HG02884 (cell line): ENCODE measurements around the gene GPR176.
A peak's percentile ranks its signal among the peaks of the same experiment; 100 is the strongest.
"Not testable (repeated sequence)": the region's sequence is repeated elsewhere in the genome, so short reads cannot be mapped to it uniquely, and the experiment has no call there.

Experiments
- ATAC-seq: cut with Tn5 transposase; IDR thresholded peaks from one replicate; pipeline ENCODE4 v1.9.1; 2021; ENCODE audit warnings: mild to moderate bottlenecking, moderate library complexity; ENCODE audit not compliant: unreplicated experiment

Gene GPR176

GRCh38 chr15:39893051-39893450, 27.0 kb downstream of the GPR176 start:
- ATAC-seq, result not testable (repeated sequence)

- ATAC-seq, result no peak
Measured at GRCh38 chr15:39892418-39892817, 27.6 kb downstream of the GPR176 start.

GRCh38 chr15:39890621-39891020, 29.4 kb downstream of the GPR176 start:
- ATAC-seq, result no peak

- no peak for ATAC-seq
Measured at GRCh38 chr15:39889601-39890000, 30.5 kb downstream of the GPR176 start.

- no peak for ATAC-seq
Measured at GRCh38 chr15:39888809-39889208, 31.3 kb downstream of the GPR176 start.

GRCh38 chr15:39888243-39888642, 31.8 kb downstream of the GPR176 start:
- ATAC-seq, result no peak

GRCh38 chr15:39887832-39888231, 32.2 kb downstream of the GPR176 start:
- no peak for ATAC-seq

GRCh38 chr15:39887211-39887610, 32.9 kb downstream of the GPR176 start:
- ATAC-seq, result no peak

- ATAC-seq, result no peak
Measured at GRCh38 chr15:39886418-39886817, 33.6 kb downstream of the GPR176 start.

- no peak for ATAC-seq
Measured at GRCh38 chr15:39885099-39885777, 34.8 kb downstream of the GPR176 start.

- ATAC-seq, result no peak
Measured at GRCh38 chr15:39884351-39884750, 35.7 kb downstream of the GPR176 start.

- no peak for ATAC-seq
Measured at GRCh38 chr15:39882602-39883001, 37.5 kb downstream of the GPR176 start.

- ATAC-seq, result no peak
Measured at GRCh38 chr15:39881790-39882189, 38.3 kb downstream of the GPR176 start.

- no peak for ATAC-seq
Measured at GRCh38 chr15:39880718-39881387, 39.2 kb downstream of the GPR176 start.

- no peak for ATAC-seq
Measured at GRCh38 chr15:39878406-39878785, 41.7 kb downstream of the GPR176 start.

- ATAC-seq, result no peak
Measured at GRCh38 chr15:39874890-39875549, 45.0 kb downstream of the GPR176 start.

- ATAC-seq, result peak; percentile 74
Measured at GRCh38 chr15:39873978-39874377, 46.1 kb downstream of the GPR176 start.

GRCh38 chr15:39870537-39870936, 49.5 kb downstream of the GPR176 start:
- no peak for ATAC-seq

- no peak for ATAC-seq
Measured at GRCh38 chr15:39869858-39870515, 50.1 kb downstream of the GPR176 start.

- no peak for ATAC-seq
Measured at GRCh38 chr15:39869254-39869653, 50.8 kb downstream of the GPR176 start.

GRCh38 chr15:39868396-39868795, 51.7 kb downstream of the GPR176 start:
- no peak for ATAC-seq

- no peak for ATAC-seq
Measured at GRCh38 chr15:39864116-39864515, 56.0 kb downstream of the GPR176 start.
